B cell (primary cell): ENCODE results near the gene FBRS. TPM values are rescaled to one million over a fixed set of nuclear protein-coding genes. Genes with fewer than 3 reads are reported as not detected.

Source experiments
- ATAC-seq: fragments of 200-7000 bp; cut with Tn5 transposase; one replicate; pipeline ENCODE4 v1.10.0; 2021; ENCODE audit warnings: low read depth, mild to moderate bottlenecking, moderate number of reproducible peaks, moderate library complexity
- CTCF ChIA-PET: fragments of 350-600 bp; sonication (Branson Sonifier 250); formaldehyde crosslinking; loops from one replicate; lab custom pipeline; 2021; ENCODE audit warnings: antibody characterized with exemption, inconsistent platforms; lab: Charles Lee
- POLR2A ChIA-PET: fragments of 350-600 bp; sonication (Branson Sonifier 250); formaldehyde crosslinking; loops from one replicate; lab custom pipeline; 2021; ENCODE audit warnings: antibody characterized with exemption; lab: Charles Lee
- DNase-seq: peaks from one replicate; pipeline ENCODE4 v3.0.0; 2013
- H2AFZ ChIP-seq: 2 replicates; pipeline ENCODE4 v1.6.1; 2012; ENCODE audit warnings: mild to moderate bottlenecking, low read depth, low read length; ENCODE audit not compliant: insufficient read depth, poor library complexity, severe bottlenecking
- H3K27ac ChIP-seq, 2 donors: 1 replicate in 1 of 2; 2 replicates in 1 of 2; pipeline ENCODE4 v1.5.1; 2012 to 2013; ENCODE audit warnings: low read length in 2 of 2, mild to moderate bottlenecking in 2 of 2, moderate library complexity in 1 of 2
- H3K27me3 ChIP-seq, 4 experiments: fragments of 200-600 bp in 1 of 4; sonication (generic) in 1 of 4; replicated peaks in 1 of 4; 1 replicate in 2 of 4; 2 replicates in 2 of 4; pipeline versions ENCODE4 v1.6.1 to v1.7.0; 2013 to 2016; ENCODE audit warnings: low read length in 3 of 4, mild to moderate bottlenecking in 2 of 4, mixed read lengths in 1 of 4, moderate library complexity in 1 of 4; ENCODE audit not compliant: insufficient read depth in 4 of 4, control insufficient read depth in 3 of 4; ENCODE audit errors: control extremely low read depth in 1 of 4
- H3K36me3 ChIP-seq, 2 experiments: replicated peaks in 1 of 2; 1 replicate in 1 of 2; 2 replicates in 1 of 2; pipeline versions ENCODE4 v1.6.1 to v1.7.1; 2013; ENCODE audit warnings: low read length in 1 of 2; ENCODE audit not compliant: insufficient read depth in 2 of 2, control insufficient read depth in 1 of 2; ENCODE audit errors: control extremely low read depth in 1 of 2, extremely low read depth in 1 of 2
- H3K4me1 ChIP-seq, 2 donors: fragments of 200-600 bp in 1 of 2; sonication (generic) in 1 of 2; 1 replicate in 1 of 2; 2 replicates in 1 of 2; pipeline versions ENCODE4 v1.5.1 to v1.6.1; 2013 to 2017; ENCODE audit warnings: low read length in 2 of 2; ENCODE audit not compliant: control insufficient read depth in 2 of 2, insufficient read depth in 2 of 2
- H3K4me2 ChIP-seq: replicated peaks from 2 replicates; pipeline ENCODE3; 2012; ENCODE audit warnings: mild to moderate bottlenecking, low read depth, low read length; ENCODE audit not compliant: poor library complexity, severe bottlenecking
- H3K4me3 ChIP-seq, 5 experiments: fragments of 200-600 bp in 1 of 5; sonication (generic) in 1 of 5; 1 replicate in 3 of 5; 2 replicates in 2 of 5; pipeline versions ENCODE4 v1.5.1 to v1.7.0; 2011 to 2016; ENCODE audit warnings: low read length in 4 of 5, mild to moderate bottlenecking in 4 of 5, low read depth in 2 of 5, control low read depth in 1 of 5, moderate library complexity in 1 of 5; ENCODE audit not compliant: insufficient read depth in 1 of 5; ENCODE audit errors: control extremely low read depth in 1 of 5, extremely low read depth in 1 of 5
- H3K79me2 ChIP-seq: fragments of 200-600 bp; sonication (generic); one replicate; pipeline ENCODE4 v1.6.0; 2016; ENCODE audit warnings: low read length; ENCODE audit not compliant: control insufficient read depth, insufficient read depth
- H3K9ac ChIP-seq: fragments of 200-600 bp; sonication (generic); 2 replicates; pipeline ENCODE4 v1.6.1; 2017; ENCODE audit warnings: mild to moderate bottlenecking, low read length, moderate library complexity
- H3K9me3 ChIP-seq, 3 donors: one replicate each; pipeline versions ENCODE4 v1.6.1 to v1.7.1; 2013; ENCODE audit warnings: low read length in 2 of 3; ENCODE audit not compliant: control insufficient read depth in 2 of 3, insufficient read depth in 1 of 3; ENCODE audit errors: control extremely low read depth in 1 of 3
- H4K20me1 ChIP-seq: 2 replicates; pipeline ENCODE4 v1.6.0; 2012; ENCODE audit warnings: mild to moderate bottlenecking, low read length; ENCODE audit not compliant: insufficient read depth, control insufficient read depth, poor library complexity, severe bottlenecking
- H3K27ac Mint-ChIP-seq: one replicate; pipeline ENCODE4 v1.8.0; 2021; ENCODE audit warnings: mixed read lengths
- H3K27me3 Mint-ChIP-seq: one replicate; pipeline ENCODE4 v1.8.0; 2021; ENCODE audit warnings: mixed read lengths
- H3K4me1 Mint-ChIP-seq: one replicate; pipeline ENCODE4 v1.8.0; 2021; ENCODE audit warnings: mixed read lengths
- H3K4me3 Mint-ChIP-seq: one replicate; pipeline ENCODE4 v1.8.0; 2021; ENCODE audit warnings: mixed read lengths
- H3K9me3 Mint-ChIP-seq: one replicate; pipeline ENCODE4 v1.8.0; 2022; ENCODE audit warnings: mixed read lengths; ENCODE audit not compliant: insufficient read depth
- EZH2 ChIP-seq: IDR thresholded peaks from 2 replicates; pipeline ENCODE4 v1.6.1; 2012; ENCODE audit warnings: borderline replicate concordance, low read depth, mild to moderate bottlenecking, moderate library complexity, low read length; ENCODE audit not compliant: insufficient read depth, poor library complexity, severe bottlenecking
- WGBS: methylation state at CpG from one replicate; pipeline ENCODE4 v1.1.5; 2013; ENCODE audit warnings: missing lambda C conversion rate; ENCODE audit not compliant: insufficient coverage; 5-methylcytosine and 5-hydroxymethylcytosine counted together
- intact Hi-C: fragments of 100-400 bp; cut with micrococcal nuclease; formaldehyde crosslinking; loops from one replicate; pipeline ENCODE4 v1.10.0; 2022
- polyA plus RNA-seq: library from polyadenylated mRNA; depleted of rRNA; stranded (reverse); fragments of >200 nt; gene quantifications from 2 replicates; pipeline ENCODE4 v1.2.3, GENCODE V29; 2012
- total RNA-seq, 2 donors: library from RNA; stranded (reverse); fragments of 120-200 nt in 1 of 2; gene quantifications; 1 replicate in 1 of 2; 2 replicates in 1 of 2; pipeline versions ENCODE4 v1.2.3 to v1.2.4, GENCODE V29; 2013 to 2022
- TF ChIP-seq, protein P1 (sequence below): fragments of 200-600 bp; IDR thresholded peaks from one replicate; pipeline ENCODE4 v1.8.0; 2022; ENCODE audit warnings: antibody characterized with exemption, mild to moderate bottlenecking

Gene FBRS
- total and polyA plus RNA-seq, 2 donors (not counting 1 experiment from before 2014, with no cell fraction given): 68.3 to 194 TPM

DNA sequence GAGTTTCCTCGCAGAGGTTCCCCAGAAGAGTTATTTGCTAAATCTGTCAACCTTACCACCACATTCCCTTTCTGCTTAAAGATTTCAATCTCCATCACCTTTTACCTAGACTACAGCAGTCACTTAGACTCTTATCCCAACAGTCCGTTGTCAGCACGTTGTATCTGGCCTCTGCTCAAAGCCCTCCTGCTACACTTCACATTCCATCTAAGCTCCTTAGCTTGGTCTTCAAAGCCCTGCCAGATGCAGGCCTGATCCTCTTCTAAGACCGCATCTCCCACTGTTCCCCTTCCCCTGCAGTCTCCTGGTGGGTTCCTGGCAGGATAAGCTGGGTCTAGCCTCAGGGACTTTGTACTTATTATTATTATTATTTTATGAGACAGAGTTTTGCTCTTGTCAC is 30.5 kb downstream of the FBRS start:
- peaks cover 3% of the 10 kb centered on the region in 2 donors for H3K4me1 ChIP-seq
- no peak overlapping the region for H3K4me2 ChIP-seq
- no peak overlapping the region for H3K4me3 ChIP-seq
- H3K79me2 ChIP-seq: no peaks in the 10 kb centered on the region
- intact Hi-C loops: no loop called here
- H3K36me3 ChIP-seq: no peaks in the 10 kb centered on the region
- no peak overlapping the region for H3K27ac Mint-ChIP-seq
- no peaks in the 10 kb centered on the region for H3K9me3 Mint-ChIP-seq
- ChIA-PET CTCF (interaction anchor here (3.1 kb wide), 1 partner anchor 30 kb away, joined by 9 read pairs; the partner anchor contains the start of gene FBRS), POLR2A (no interaction called here)
- no peak overlapping the region for H3K27ac ChIP-seq
- DNase-seq (no peak), ATAC-seq (no peak)
- no peaks in the 10 kb centered on the region for H4K20me1 ChIP-seq
- H3K4me1 Mint-ChIP-seq: peaks cover 2% of the 10 kb centered on the region
- no peak overlapping the region for H3K4me3 Mint-ChIP-seq
- WGBS: 64% methylated on average over 1 of the region's 4 CpGs
- no peak overlapping the region for H3K9ac ChIP-seq
- TF ChIP-seq EZH2: no peak
- TF ChIP-seq, protein P1, sequence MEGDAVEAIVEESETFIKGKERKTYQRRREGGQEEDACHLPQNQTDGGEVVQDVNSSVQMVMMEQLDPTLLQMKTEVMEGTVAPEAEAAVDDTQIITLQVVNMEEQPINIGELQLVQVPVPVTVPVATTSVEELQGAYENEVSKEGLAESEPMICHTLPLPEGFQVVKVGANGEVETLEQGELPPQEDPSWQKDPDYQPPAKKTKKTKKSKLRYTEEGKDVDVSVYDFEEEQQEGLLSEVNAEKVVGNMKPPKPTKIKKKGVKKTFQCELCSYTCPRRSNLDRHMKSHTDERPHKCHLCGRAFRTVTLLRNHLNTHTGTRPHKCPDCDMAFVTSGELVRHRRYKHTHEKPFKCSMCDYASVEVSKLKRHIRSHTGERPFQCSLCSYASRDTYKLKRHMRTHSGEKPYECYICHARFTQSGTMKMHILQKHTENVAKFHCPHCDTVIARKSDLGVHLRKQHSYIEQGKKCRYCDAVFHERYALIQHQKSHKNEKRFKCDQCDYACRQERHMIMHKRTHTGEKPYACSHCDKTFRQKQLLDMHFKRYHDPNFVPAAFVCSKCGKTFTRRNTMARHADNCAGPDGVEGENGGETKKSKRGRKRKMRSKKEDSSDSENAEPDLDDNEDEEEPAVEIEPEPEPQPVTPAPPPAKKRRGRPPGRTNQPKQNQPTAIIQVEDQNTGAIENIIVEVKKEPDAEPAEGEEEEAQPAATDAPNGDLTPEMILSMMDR: no peak
- H2AFZ ChIP-seq: no peak overlapping the region
- no peaks in the 10 kb centered on the region for H3K27me3 ChIP-seq
- no peaks in the 10 kb centered on the region for H3K27me3 Mint-ChIP-seq
- no peaks in the 10 kb centered on the region for H3K9me3 ChIP-seq

DNA sequence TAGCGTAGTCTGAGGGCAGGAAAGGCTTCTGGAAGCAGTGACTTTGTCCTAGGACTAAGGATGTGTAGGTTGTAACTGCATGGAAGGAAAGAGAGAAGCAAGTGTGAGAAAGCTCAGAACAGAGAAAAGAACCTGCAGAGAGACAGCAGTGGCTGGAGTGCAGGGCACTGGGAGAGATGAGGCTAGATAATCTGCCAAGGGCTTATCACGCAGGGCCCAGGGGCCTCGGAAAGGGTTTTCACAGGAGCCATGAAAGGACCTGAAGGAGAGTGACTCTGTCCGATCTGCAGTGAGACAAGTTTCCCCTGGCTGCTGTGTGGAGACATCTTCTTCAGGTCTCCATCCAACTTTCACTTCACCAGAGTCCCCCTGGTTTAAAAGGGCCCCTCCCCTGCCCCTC is 33.7 kb downstream of the FBRS start:
- intact Hi-C loops: loop anchor here (10.0 kb wide), 1 partner anchor 627 kb away; the partner anchor contains the start of gene ALDOA
- POLR2A ChIA-PET: interaction anchor here (3.8 kb wide), 1 partner anchor 33 kb away, joined by 27 read pairs; the partner anchor contains the start of gene FBRS
- TF ChIP-seq, protein P1: no peak

More for the DNA sequence above, 33.7 kb downstream of the FBRS start:
- Histone ChIP-seq H2AFZ (no peak overlapping the region), H4K20me1 (no peaks in the 10 kb centered on the region), H3K27me3 (no peaks in the 10 kb centered on the region), H3K4me3 (no peak overlapping the region), H3K4me1 (peaks cover 4 to 7% of the 10 kb centered on the region in 2 donors), H3K27ac (no peak overlapping the region), H3K4me2 (no peak overlapping the region), H3K9ac (no peak overlapping the region), H3K79me2 (peaks cover 7% of the 10 kb centered on the region), H3K36me3 (no peaks in the 10 kb centered on the region), H3K9me3 (no peaks in the 10 kb centered on the region)
- no peak overlapping the region for H3K27ac Mint-ChIP-seq
- no peak for ATAC-seq
- H3K4me1 Mint-ChIP-seq: peaks cover 5% of the 10 kb centered on the region
- 99% methylated on average over 4 of the region's 4 CpGs for WGBS
- CTCF ChIA-PET: interaction anchor here (2.6 to 3.1 kb wide), 2 partner anchors 14 to 33 kb away, joined by 9 to 12 read pairs; partner anchors contain the start of gene FBRS
- no peak for DNase-seq
- no peak overlapping the region for H3K4me3 Mint-ChIP-seq
- no peaks in the 10 kb centered on the region for H3K27me3 Mint-ChIP-seq
- no peaks in the 10 kb centered on the region for H3K9me3 Mint-ChIP-seq
